MM.1S (cell line): ENCODE results near the gene KSR1.
"Not testable (repeated sequence)": the region's sequence is repeated elsewhere in the genome, so short reads cannot be mapped to it uniquely, and the experiment has no call there.

Experiments used
- CTCF ChIP-seq: fragments of 300-600 bp; sonication (generic); IDR thresholded peaks from 2 replicates; pipeline ENCODE4 v1.5.1; 2016; ENCODE audit warnings: antibody characterized with exemption, low read length, mixed read lengths
- EZH2 ChIP-seq: fragments of 300-600 bp; sonication (generic); optimal IDR thresholded peaks from 2 replicates; pipeline ENCODE3; 2017; ENCODE audit warnings: low read depth, mild to moderate bottlenecking, antibody characterized with exemption, low read length, mixed read lengths

- TF ChIP-seq CTCF, EZH2: not testable (repeated sequence)
Observed at GRCh38 chr17:27412158-27412557, 44.1 kb upstream of the KSR1 start.
